H9 (cell line): ENCODE data around the gene PARD3. TPM values are rescaled to one million over a fixed set of nuclear protein-coding genes. Genes with fewer than 3 reads are reported as not detected.
A peak's percentile ranks its signal among the peaks of the same experiment; 100 is the strongest.

Experiments used
- DNase-seq: peaks from one replicate; pipeline ENCODE4 v3.0.0-alpha.2; 2017
- H2AFZ ChIP-seq: one replicate; pipeline ENCODE4 v1.6.1; 2013; ENCODE audit warnings: mild to moderate bottlenecking, low read length, control low read depth, moderate library complexity
- H2AK5ac ChIP-seq: 2 replicates; pipeline ENCODE4 v1.6.1; 2013; ENCODE audit warnings: low read length, control low read depth, mixed read lengths; ENCODE audit not compliant: insufficient read length
- H2BK120ac ChIP-seq: one replicate; pipeline ENCODE4 v1.6.1; 2013; ENCODE audit warnings: low read depth, mild to moderate bottlenecking, low read length, control low read depth, inconsistent platforms; ENCODE audit not compliant: poor library complexity, severe bottlenecking
- H2BK12ac ChIP-seq: 2 replicates; pipeline ENCODE4 v1.6.1; 2013; ENCODE audit warnings: low read length, control low read depth, mixed read lengths, low read depth; ENCODE audit not compliant: insufficient read length
- H2BK15ac ChIP-seq: 2 replicates; pipeline ENCODE4 v1.6.1; 2013; ENCODE audit warnings: low read depth, low read length, control low read depth
- H2BK20ac ChIP-seq: one replicate; pipeline ENCODE4 v1.6.1; 2013; ENCODE audit warnings: low read depth, mild to moderate bottlenecking, low read length, control low read depth, inconsistent platforms; ENCODE audit not compliant: poor library complexity, severe bottlenecking
- H2BK5ac ChIP-seq: 2 replicates; pipeline ENCODE4 v1.6.1; 2013; ENCODE audit warnings: low read length, control low read depth, mixed read lengths; ENCODE audit not compliant: insufficient read length
- H3K14ac ChIP-seq: 2 replicates; pipeline ENCODE4 v1.6.1; 2013; ENCODE audit warnings: low read length, control low read depth; ENCODE audit not compliant: insufficient read depth
- H3K18ac ChIP-seq: 2 replicates; pipeline ENCODE4 v1.6.1; 2013; ENCODE audit warnings: low read depth, mild to moderate bottlenecking, mixed read lengths, low read length, control low read depth; ENCODE audit not compliant: insufficient read length
- H3K23ac ChIP-seq: 2 replicates; pipeline ENCODE4 v1.6.1; 2013; ENCODE audit warnings: low read length, control low read depth, mixed read lengths, low read depth; ENCODE audit not compliant: insufficient read length
- H3K23me2 ChIP-seq: 2 replicates; pipeline ENCODE4 v1.6.1; 2013; ENCODE audit warnings: low read depth, mild to moderate bottlenecking, mixed read lengths, low read length, control low read depth; ENCODE audit not compliant: insufficient read length, poor library complexity, severe bottlenecking
- H3K27ac ChIP-seq: 2 replicates; pipeline ENCODE4 v1.5.1; 2013; ENCODE audit warnings: low read length, control low read depth, mixed read lengths, low read depth; ENCODE audit not compliant: insufficient read length
- H3K27me3 ChIP-seq: 2 replicates; pipeline ENCODE4 v1.6.1; 2013; ENCODE audit warnings: low read length, control low read depth, inconsistent platforms; ENCODE audit not compliant: insufficient read depth
- H3K4ac ChIP-seq: 2 replicates; pipeline ENCODE4 v1.6.1; 2013; ENCODE audit warnings: low read depth, mild to moderate bottlenecking, control low read depth, inconsistent platforms, low read length, moderate library complexity
- H3K4me1 ChIP-seq: 2 replicates; pipeline ENCODE4 v1.6.1; 2013; ENCODE audit warnings: low read length, control low read depth, inconsistent platforms; ENCODE audit not compliant: insufficient read depth
- H3K4me2 ChIP-seq: 2 replicates; pipeline ENCODE4 v1.6.1; 2013; ENCODE audit warnings: low read length, control low read depth, mixed read lengths; ENCODE audit not compliant: insufficient read length, insufficient read depth
- H3K56ac ChIP-seq: 2 replicates; pipeline ENCODE4 v1.6.1; 2013; ENCODE audit warnings: low read depth, mild to moderate bottlenecking, mixed read lengths, low read length, control low read depth; ENCODE audit not compliant: insufficient read length
- H3K79me1 ChIP-seq: 2 replicates; pipeline ENCODE4 v1.6.1; 2013; ENCODE audit warnings: low read depth, mild to moderate bottlenecking, moderate library complexity, low read length, control low read depth, inconsistent platforms; ENCODE audit not compliant: insufficient read depth, poor library complexity, severe bottlenecking
- H3K79me2 ChIP-seq: 2 replicates; pipeline ENCODE4 v1.6.1; 2013; ENCODE audit warnings: low read length, control low read depth, inconsistent platforms; ENCODE audit not compliant: insufficient read depth
- H3K9ac ChIP-seq: 2 replicates; pipeline ENCODE4 v1.6.1; 2013; ENCODE audit warnings: low read length, control low read depth, mixed read lengths; ENCODE audit not compliant: insufficient read length; ENCODE audit errors: extremely low read depth
- H3K9me3 ChIP-seq: one replicate; pipeline ENCODE4 v1.6.1; 2013; ENCODE audit warnings: low read depth, low read length, inconsistent platforms; ENCODE audit not compliant: control insufficient read depth
- H3T11ph ChIP-seq: one replicate; pipeline ENCODE4 v1.6.1; 2013; ENCODE audit warnings: mild to moderate bottlenecking, low read length, control low read depth, inconsistent platforms
- H4K20me1 ChIP-seq: one replicate; pipeline ENCODE4 v1.6.1; 2013; ENCODE audit not compliant: control insufficient read depth, insufficient read length, insufficient read depth
- H4K5ac ChIP-seq: 2 replicates; pipeline ENCODE4 v1.6.1; 2013; ENCODE audit warnings: low read depth, mild to moderate bottlenecking, mixed read lengths, low read length, control low read depth; ENCODE audit not compliant: insufficient read length
- H4K8ac ChIP-seq: replicated peaks from 2 replicates; pipeline ENCODE4 v1.6.1; 2013; ENCODE audit warnings: low read length, control low read depth, mixed read lengths, low read depth; ENCODE audit not compliant: insufficient read length
- H4K91ac ChIP-seq: 2 replicates; pipeline ENCODE4 v1.6.1; 2013; ENCODE audit warnings: low read depth, mild to moderate bottlenecking, moderate library complexity, mixed read lengths, low read length, control low read depth; ENCODE audit not compliant: insufficient read length
- H3K27ac Mint-ChIP-seq, 3 experiments: 2 replicates in 2 of 3; 3 replicates in 1 of 3; pipeline ENCODE4 v1.8.0; 2020 to 2021; ENCODE audit warnings: mixed read lengths in 3 of 3, mild to moderate bottlenecking in 1 of 3, moderate library complexity in 1 of 3
- H3K27me3 Mint-ChIP-seq: 2 replicates; pipeline ENCODE4 v1.8.0; 2021; ENCODE audit warnings: low read depth, mild to moderate bottlenecking, moderate library complexity, mixed read lengths
- H3K36me3 Mint-ChIP-seq, 3 experiments: 2 replicates in 2 of 3; 3 replicates in 1 of 3; pipeline ENCODE4 v1.8.0; 2020 to 2021; ENCODE audit warnings: low read depth in 3 of 3, mixed read lengths in 3 of 3; ENCODE audit not compliant: insufficient read depth in 1 of 3
- H3K4me1 Mint-ChIP-seq, 2 experiments: 2 replicates each; pipeline ENCODE4 v1.8.0; 2020; ENCODE audit warnings: mixed read lengths in 2 of 2
- H3K4me3 Mint-ChIP-seq, 2 experiments: 2 replicates in 1 of 2; 3 replicates in 1 of 2; pipeline ENCODE4 v1.8.0; 2020 to 2021; ENCODE audit warnings: mild to moderate bottlenecking in 2 of 2, mixed read lengths in 2 of 2, moderate library complexity in 1 of 2
- H3K9me3 Mint-ChIP-seq, 2 experiments: 2 replicates in 1 of 2; 3 replicates in 1 of 2; pipeline ENCODE4 v1.8.0; 2020; ENCODE audit warnings: mild to moderate bottlenecking in 2 of 2, mixed read lengths in 2 of 2, moderate library complexity in 1 of 2
- WGBS: extraction: QIAGEN DNeasy Blood & Tissue Kit; methylation state at CpG from one replicate; pipeline ENCODE4 v1.1.7; 2013; ENCODE audit warnings: missing lambda C conversion rate, low lambda C conversion rate, mixed read lengths; ENCODE audit not compliant: insufficient read length; ENCODE audit errors: extremely low coverage; 5-methylcytosine and 5-hydroxymethylcytosine counted together
- total RNA-seq: library from RNA; stranded (reverse); gene quantifications from 2 replicates; pipeline ENCODE4 v1.2.1, GENCODE V29; 2021
- TF ChIP-seq, protein P1 (sequence below): fragments of 200-600 bp; sonication (generic); conservative IDR thresholded peaks from 3 replicates; pipeline ENCODE4 v1.8.0; 2021; ENCODE audit warnings: antibody characterized with exemption, mild to moderate bottlenecking

Gene PARD3
- total RNA-seq, 1 experiment from 2014 or later, result 44.7 TPM

- Histone ChIP-seq H2BK5ac (no peak overlapping the region), H3K9me3 (no peaks in the 10 kb centered on the region), H2BK12ac (no peak overlapping the region), H3K23me2 (no peaks in the 10 kb centered on the region), H3K4ac (no peak overlapping the region), H2BK120ac (no peak overlapping the region), H3K14ac (no peak overlapping the region), H3T11ph (no peak overlapping the region), H3K79me2 (peaks cover 15% of the 10 kb centered on the region; the same call in 1 of the 2 replicates), H3K27me3 (no peaks in the 10 kb centered on the region), H4K20me1 (peaks cover 2% of the 10 kb centered on the region), H2BK15ac (no peak overlapping the region), H2BK20ac (no peak overlapping the region), H2AFZ (no peak overlapping the region), H3K27ac (no peak overlapping the region), H3K4me2 (no peak overlapping the region), H3K23ac (no peak overlapping the region), H4K8ac (no peak overlapping the region), H3K9ac (no peak overlapping the region), H2AK5ac (no peak overlapping the region), H3K79me1 (peaks cover 9% of the 10 kb centered on the region), H3K18ac (no peak overlapping the region), H3K4me1 (peaks cover 6% of the 10 kb centered on the region; the same call in 1 of the 2 replicates), H3K56ac (no peak overlapping the region), H4K91ac (no peak overlapping the region), H4K5ac (no peak overlapping the region)
- Mint-ChIP-seq H3K4me3 (no peak overlapping the region), H3K9me3 (no peaks in the 10 kb centered on the region), H3K4me1 (peaks cover 52 to 53% of the 10 kb centered on the region in 2 experiments), H3K27me3 (no peaks in the 10 kb centered on the region), H3K27ac (peak overlapping the region in 1 of 3 experiments; percentile 32; a peak in 2 of 7 replicates), H3K36me3 (no peaks in the 10 kb centered on the region)
- TF ChIP-seq, protein P1, sequence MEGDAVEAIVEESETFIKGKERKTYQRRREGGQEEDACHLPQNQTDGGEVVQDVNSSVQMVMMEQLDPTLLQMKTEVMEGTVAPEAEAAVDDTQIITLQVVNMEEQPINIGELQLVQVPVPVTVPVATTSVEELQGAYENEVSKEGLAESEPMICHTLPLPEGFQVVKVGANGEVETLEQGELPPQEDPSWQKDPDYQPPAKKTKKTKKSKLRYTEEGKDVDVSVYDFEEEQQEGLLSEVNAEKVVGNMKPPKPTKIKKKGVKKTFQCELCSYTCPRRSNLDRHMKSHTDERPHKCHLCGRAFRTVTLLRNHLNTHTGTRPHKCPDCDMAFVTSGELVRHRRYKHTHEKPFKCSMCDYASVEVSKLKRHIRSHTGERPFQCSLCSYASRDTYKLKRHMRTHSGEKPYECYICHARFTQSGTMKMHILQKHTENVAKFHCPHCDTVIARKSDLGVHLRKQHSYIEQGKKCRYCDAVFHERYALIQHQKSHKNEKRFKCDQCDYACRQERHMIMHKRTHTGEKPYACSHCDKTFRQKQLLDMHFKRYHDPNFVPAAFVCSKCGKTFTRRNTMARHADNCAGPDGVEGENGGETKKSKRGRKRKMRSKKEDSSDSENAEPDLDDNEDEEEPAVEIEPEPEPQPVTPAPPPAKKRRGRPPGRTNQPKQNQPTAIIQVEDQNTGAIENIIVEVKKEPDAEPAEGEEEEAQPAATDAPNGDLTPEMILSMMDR, result no peak
- DNase-seq, result no peak
- WGBS, result no CpG with 5 or more reads among the region's 1 CpG
Observed at GRCh38 chr10:34766266-34766600, 48.9 kb downstream of the PARD3 start.
